Stomach (tissue), 4 donors: ENCODE data around the gene ZBTB1.

ENCODE experiments used
- EP300 ChIP-seq: sonication (generic); formaldehyde crosslinking; IDR thresholded peaks from one replicate; pipeline ENCODE4 v1.6.1; 2017; ENCODE audit warnings: antibody characterized with exemption
- TF ChIP-seq, protein P1 (sequence below), 7 experiments: fragments of 450-650 bp in 4 of 7; fragments of 200-600 bp in 3 of 7; sonication (generic) in 3 of 7; IDR thresholded peaks; one replicate each; pipeline ENCODE4 v1.5.1; 2016 to 2019; ENCODE audit warnings: antibody characterized with exemption in 7 of 7, control low read depth in 2 of 7, mild to moderate bottlenecking in 1 of 7

DNA sequence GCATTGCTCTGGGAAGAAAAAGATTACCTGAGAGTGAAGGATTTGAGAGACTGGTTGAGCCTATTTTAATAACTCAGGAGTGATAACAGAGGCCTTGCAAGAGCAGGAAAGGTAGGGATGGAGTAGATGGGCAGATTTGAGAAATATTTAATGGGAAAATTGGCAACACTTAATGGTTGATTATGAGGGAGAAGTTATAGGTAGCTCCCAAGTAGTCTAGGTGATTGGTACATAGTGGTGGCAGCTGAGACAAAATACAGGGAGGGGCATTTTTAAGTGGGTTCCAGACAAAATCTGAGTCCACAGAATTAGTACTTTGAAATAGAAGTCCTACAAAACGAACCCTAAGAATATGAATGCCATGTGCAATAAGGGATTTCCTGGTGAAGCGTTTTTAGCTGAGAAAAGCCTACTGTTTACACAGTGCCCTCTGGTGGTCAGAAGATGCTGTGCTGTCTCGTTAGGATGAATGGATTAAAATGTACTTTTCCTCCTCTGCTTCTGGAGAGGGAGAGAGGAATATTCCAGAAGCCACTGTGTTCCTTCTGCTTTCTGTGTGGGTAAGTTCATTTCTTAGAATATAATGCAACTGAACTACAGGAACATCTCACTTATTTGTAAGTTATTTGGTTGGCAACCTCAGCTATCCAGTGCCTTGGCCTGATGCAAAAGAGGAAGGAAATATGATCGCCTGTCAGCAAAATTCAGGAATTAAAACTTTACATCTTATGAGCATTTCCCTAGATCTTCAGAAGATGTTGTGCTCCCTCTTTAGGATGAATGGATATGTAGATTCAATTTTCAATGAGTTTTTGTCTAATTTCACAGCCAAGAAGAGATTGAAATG lies 6.5 kb downstream of the ZBTB1 start:
- TF ChIP-seq, protein P1, sequence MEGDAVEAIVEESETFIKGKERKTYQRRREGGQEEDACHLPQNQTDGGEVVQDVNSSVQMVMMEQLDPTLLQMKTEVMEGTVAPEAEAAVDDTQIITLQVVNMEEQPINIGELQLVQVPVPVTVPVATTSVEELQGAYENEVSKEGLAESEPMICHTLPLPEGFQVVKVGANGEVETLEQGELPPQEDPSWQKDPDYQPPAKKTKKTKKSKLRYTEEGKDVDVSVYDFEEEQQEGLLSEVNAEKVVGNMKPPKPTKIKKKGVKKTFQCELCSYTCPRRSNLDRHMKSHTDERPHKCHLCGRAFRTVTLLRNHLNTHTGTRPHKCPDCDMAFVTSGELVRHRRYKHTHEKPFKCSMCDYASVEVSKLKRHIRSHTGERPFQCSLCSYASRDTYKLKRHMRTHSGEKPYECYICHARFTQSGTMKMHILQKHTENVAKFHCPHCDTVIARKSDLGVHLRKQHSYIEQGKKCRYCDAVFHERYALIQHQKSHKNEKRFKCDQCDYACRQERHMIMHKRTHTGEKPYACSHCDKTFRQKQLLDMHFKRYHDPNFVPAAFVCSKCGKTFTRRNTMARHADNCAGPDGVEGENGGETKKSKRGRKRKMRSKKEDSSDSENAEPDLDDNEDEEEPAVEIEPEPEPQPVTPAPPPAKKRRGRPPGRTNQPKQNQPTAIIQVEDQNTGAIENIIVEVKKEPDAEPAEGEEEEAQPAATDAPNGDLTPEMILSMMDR (IDR thresholded peaks at IDR 0.05) = peak in 6 of 7 experiments; percentile 38 to 90 (median 87)
- no peak for TF ChIP-seq EP300
